GM23338 (cell line): ENCODE data around the gene LRP1B. TPM values are rescaled to one million over a fixed set of nuclear protein-coding genes. Genes with fewer than 3 reads are reported as not detected.

Source experiments
- ATAC-seq: fragments of 200-7000 bp; cut with Tn5 transposase; 3 replicates; pipeline ENCODE4 v1.9.1; 2020
- DNase-seq: peaks from one replicate; pipeline ENCODE4 v3.0.0-alpha.2; 2015; ENCODE audit warnings: low spot score
- H2AFZ ChIP-seq: fragments of 200-600 bp; sonication (generic); 2 replicates; pipeline ENCODE4 v1.8.0; 2016; ENCODE audit warnings: antibody characterized with exemption, mild to moderate bottlenecking, moderate library complexity
- H3F3A ChIP-seq: fragments of 200-600 bp; sonication (generic); replicated peaks from 2 replicates; pipeline ENCODE4 v1.8.0; 2017; ENCODE audit warnings: antibody characterized with exemption, mixed run types, low read depth
- H3K27ac ChIP-seq: fragments of 200-600 bp; sonication (generic); 2 replicates; pipeline ENCODE4 v1.6.1; 2016; ENCODE audit warnings: low read depth
- H3K27me3 ChIP-seq: fragments of 200-600 bp; sonication (generic); 2 replicates; pipeline ENCODE4 v1.8.0; 2016; ENCODE audit warnings: mild to moderate bottlenecking, mixed run types, moderate library complexity; ENCODE audit not compliant: insufficient read depth
- H3K36me3 ChIP-seq: fragments of 200-600 bp; sonication (generic); 2 replicates; pipeline ENCODE4 v1.8.0; 2016; ENCODE audit warnings: mild to moderate bottlenecking; ENCODE audit not compliant: insufficient read depth
- H3K4me1 ChIP-seq: fragments of 200-600 bp; sonication (generic); 2 replicates; pipeline ENCODE4 v1.8.0; 2016; ENCODE audit warnings: mild to moderate bottlenecking, moderate library complexity; ENCODE audit not compliant: insufficient read depth
- H3K4me2 ChIP-seq: fragments of 200-600 bp; sonication (generic); 2 replicates; pipeline ENCODE4 v1.7.1; 2017; ENCODE audit warnings: mixed run types
- H3K4me3 ChIP-seq: fragments of 200-600 bp; sonication (generic); 2 replicates; pipeline ENCODE4 v1.6.1; 2016; ENCODE audit warnings: mixed run types
- H3K79me2 ChIP-seq: fragments of 200-600 bp; sonication (generic); replicated peaks from 2 replicates; pipeline ENCODE4 v1.8.0; 2017; ENCODE audit warnings: mild to moderate bottlenecking; ENCODE audit not compliant: insufficient read depth
- H3K9me2 ChIP-seq: fragments of 200-600 bp; sonication (generic); 2 replicates; pipeline ENCODE4 v1.8.0; 2017; ENCODE audit not compliant: insufficient read depth
- H4K20me1 ChIP-seq: fragments of 200-600 bp; sonication (generic); replicated peaks from 2 replicates; pipeline ENCODE4 v1.8.0; 2017; ENCODE audit warnings: mild to moderate bottlenecking; ENCODE audit not compliant: insufficient read depth
- H3K27ac Mint-ChIP-seq: 2 replicates; pipeline ENCODE4 v1.8.0; 2020; ENCODE audit warnings: inconsistent platforms, mild to moderate bottlenecking, moderate library complexity, mixed read lengths
- H3K27me3 Mint-ChIP-seq: 3 replicates; pipeline ENCODE4 v1.8.0; 2022; ENCODE audit warnings: low read depth, mild to moderate bottlenecking, moderate library complexity, mixed read lengths, inconsistent platforms; ENCODE audit not compliant: insufficient read depth, poor library complexity
- H3K36me3 Mint-ChIP-seq: 3 replicates; pipeline ENCODE4 v1.8.0; 2021; ENCODE audit warnings: low read depth, mild to moderate bottlenecking, inconsistent platforms, moderate library complexity, mixed read lengths
- H3K4me1 Mint-ChIP-seq: 3 replicates; pipeline ENCODE4 v1.8.0; 2020; ENCODE audit warnings: mild to moderate bottlenecking, inconsistent platforms, mixed read lengths
- H3K4me3 Mint-ChIP-seq: 3 replicates; pipeline ENCODE4 v1.8.0; 2021; ENCODE audit warnings: moderate library complexity, mild to moderate bottlenecking, inconsistent platforms, mixed read lengths
- H3K9me3 Mint-ChIP-seq: 3 replicates; pipeline ENCODE4 v1.8.0; 2020; ENCODE audit warnings: moderate library complexity, mild to moderate bottlenecking, inconsistent platforms, mixed read lengths
- CREB1 ChIP-seq: fragments of 250-450 bp; sonication (Bioruptor Pico); IDR thresholded peaks from 2 replicates; pipeline ENCODE4 v1.5.0; 2020; ENCODE audit warnings: low read depth, mild to moderate bottlenecking, moderate library complexity
- EZH2 ChIP-seq: fragments of 200-600 bp; sonication (generic); IDR thresholded peaks from one replicate; pipeline ENCODE4 v1.8.0; 2017; ENCODE audit warnings: antibody characterized with exemption, mild to moderate bottlenecking, low read depth; ENCODE audit not compliant: unreplicated experiment
- EZH2phosphoT487 ChIP-seq: fragments of 200-600 bp; sonication (generic); IDR thresholded peaks from one replicate; pipeline ENCODE4 v1.8.1; 2018; ENCODE audit warnings: antibody characterized with exemption; ENCODE audit not compliant: unreplicated experiment
- NANOG ChIP-seq: IDR thresholded peaks from 2 replicates; pipeline ENCODE4 v1.6.1; 2016; ENCODE audit warnings: antibody characterized with exemption, borderline replicate concordance
- STAT1 ChIP-seq: IDR thresholded peaks from one replicate; pipeline ENCODE4 v1.6.1; 2016; ENCODE audit warnings: antibody characterized with exemption; ENCODE audit not compliant: unreplicated experiment
- ZNF114 ChIP-seq: fragments of 250-450 bp; sonication (Bioruptor Pico); IDR thresholded peaks from 2 replicates; pipeline ENCODE4 v1.5.0; 2020; ENCODE audit warnings: mild to moderate bottlenecking, moderate library complexity
- ZNF331 ChIP-seq: fragments of 250-450 bp; sonication (Bioruptor Pico); IDR thresholded peaks from 2 replicates; pipeline ENCODE4 v1.5.0; 2020; ENCODE audit warnings: low read depth, mild to moderate bottlenecking, moderate library complexity
- polyA plus RNA-seq: library from polyadenylated mRNA; unstranded; fragments of >200 nt; fragmentation: Nextera tagmentation; extraction: Ambion mirVana; gene quantifications from 2 replicates; pipeline ENCODE4 v1.2.1, GENCODE V29; 2016
- total RNA-seq: library from RNA; depleted of rRNA; stranded (reverse); fragments of >200 nt; shearing (Covaris generic); gene quantifications from 2 replicates; pipeline ENCODE4 v1.2.3, GENCODE V29; 2014
- TF ChIP-seq, protein P1 (sequence below): IDR thresholded peaks from one replicate; pipeline ENCODE4 v1.6.1; 2018; ENCODE audit warnings: antibody characterized with exemption; ENCODE audit not compliant: unreplicated experiment
- TF ChIP-seq, protein P2 (sequence below): fragments of 250-450 bp; sonication (Bioruptor Pico); IDR thresholded peaks from 2 replicates; pipeline ENCODE4 v1.5.0; 2020; ENCODE audit warnings: mild to moderate bottlenecking, moderate library complexity

Gene LRP1B
- total and polyA plus RNA-seq, 2 experiments from 2014 or later: 0.15 to 0.97 TPM

DNA sequence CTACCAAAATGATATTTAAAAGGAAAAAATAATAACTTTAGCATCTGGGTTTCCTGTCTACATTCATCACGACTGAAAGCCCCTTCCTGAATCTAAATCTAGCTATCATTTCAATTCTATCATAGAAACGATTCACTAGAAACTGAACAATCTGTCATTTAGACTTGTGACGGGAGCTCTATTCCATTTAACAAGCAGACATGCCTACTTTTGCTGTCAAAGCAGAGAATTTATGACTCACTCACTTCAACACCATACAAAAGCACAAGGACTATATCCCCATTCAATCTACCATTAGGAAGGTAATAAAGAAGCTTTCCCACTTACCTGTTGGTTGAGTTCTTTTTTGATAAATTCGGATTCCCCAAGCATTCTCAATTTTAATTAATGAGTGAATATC is 1072.3 kb downstream of the LRP1B start:
- Histone ChIP-seq H3K79me2 (no peaks in the 10 kb centered on the region), H3K4me2 (no peak overlapping the region), H4K20me1 (no peaks in the 10 kb centered on the region), H3K36me3 (no peaks in the 10 kb centered on the region), H3K4me1 (peaks cover 17% of the 10 kb centered on the region), H3K27ac (no peak overlapping the region), H3K9me2 (0 out of 2 replicates have a peak, but pooled peaks cover 6% of the 10 kb centered on the region), H3F3A (no peaks in the 10 kb centered on the region), H3K27me3 (no peaks in the 10 kb centered on the region), H2AFZ (no peak overlapping the region), H3K4me3 (no peak overlapping the region)
- H3K36me3 Mint-ChIP-seq: no peaks in the 10 kb centered on the region
- ATAC-seq (no peak), DNase-seq (no peak)
- no peaks in the 10 kb centered on the region for H3K27me3 Mint-ChIP-seq
- no peaks in the 10 kb centered on the region for H3K9me3 Mint-ChIP-seq
- TF ChIP-seq STAT1: no peak
- TF ChIP-seq, protein P1, sequence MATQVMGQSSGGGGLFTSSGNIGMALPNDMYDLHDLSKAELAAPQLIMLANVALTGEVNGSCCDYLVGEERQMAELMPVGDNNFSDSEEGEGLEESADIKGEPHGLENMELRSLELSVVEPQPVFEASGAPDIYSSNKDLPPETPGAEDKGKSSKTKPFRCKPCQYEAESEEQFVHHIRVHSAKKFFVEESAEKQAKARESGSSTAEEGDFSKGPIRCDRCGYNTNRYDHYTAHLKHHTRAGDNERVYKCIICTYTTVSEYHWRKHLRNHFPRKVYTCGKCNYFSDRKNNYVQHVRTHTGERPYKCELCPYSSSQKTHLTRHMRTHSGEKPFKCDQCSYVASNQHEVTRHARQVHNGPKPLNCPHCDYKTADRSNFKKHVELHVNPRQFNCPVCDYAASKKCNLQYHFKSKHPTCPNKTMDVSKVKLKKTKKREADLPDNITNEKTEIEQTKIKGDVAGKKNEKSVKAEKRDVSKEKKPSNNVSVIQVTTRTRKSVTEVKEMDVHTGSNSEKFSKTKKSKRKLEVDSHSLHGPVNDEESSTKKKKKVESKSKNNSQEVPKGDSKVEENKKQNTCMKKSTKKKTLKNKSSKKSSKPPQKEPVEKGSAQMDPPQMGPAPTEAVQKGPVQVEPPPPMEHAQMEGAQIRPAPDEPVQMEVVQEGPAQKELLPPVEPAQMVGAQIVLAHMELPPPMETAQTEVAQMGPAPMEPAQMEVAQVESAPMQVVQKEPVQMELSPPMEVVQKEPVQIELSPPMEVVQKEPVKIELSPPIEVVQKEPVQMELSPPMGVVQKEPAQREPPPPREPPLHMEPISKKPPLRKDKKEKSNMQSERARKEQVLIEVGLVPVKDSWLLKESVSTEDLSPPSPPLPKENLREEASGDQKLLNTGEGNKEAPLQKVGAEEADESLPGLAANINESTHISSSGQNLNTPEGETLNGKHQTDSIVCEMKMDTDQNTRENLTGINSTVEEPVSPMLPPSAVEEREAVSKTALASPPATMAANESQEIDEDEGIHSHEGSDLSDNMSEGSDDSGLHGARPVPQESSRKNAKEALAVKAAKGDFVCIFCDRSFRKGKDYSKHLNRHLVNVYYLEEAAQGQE: no peak
- TF ChIP-seq ZNF114: no peak
- TF ChIP-seq, protein P2, sequence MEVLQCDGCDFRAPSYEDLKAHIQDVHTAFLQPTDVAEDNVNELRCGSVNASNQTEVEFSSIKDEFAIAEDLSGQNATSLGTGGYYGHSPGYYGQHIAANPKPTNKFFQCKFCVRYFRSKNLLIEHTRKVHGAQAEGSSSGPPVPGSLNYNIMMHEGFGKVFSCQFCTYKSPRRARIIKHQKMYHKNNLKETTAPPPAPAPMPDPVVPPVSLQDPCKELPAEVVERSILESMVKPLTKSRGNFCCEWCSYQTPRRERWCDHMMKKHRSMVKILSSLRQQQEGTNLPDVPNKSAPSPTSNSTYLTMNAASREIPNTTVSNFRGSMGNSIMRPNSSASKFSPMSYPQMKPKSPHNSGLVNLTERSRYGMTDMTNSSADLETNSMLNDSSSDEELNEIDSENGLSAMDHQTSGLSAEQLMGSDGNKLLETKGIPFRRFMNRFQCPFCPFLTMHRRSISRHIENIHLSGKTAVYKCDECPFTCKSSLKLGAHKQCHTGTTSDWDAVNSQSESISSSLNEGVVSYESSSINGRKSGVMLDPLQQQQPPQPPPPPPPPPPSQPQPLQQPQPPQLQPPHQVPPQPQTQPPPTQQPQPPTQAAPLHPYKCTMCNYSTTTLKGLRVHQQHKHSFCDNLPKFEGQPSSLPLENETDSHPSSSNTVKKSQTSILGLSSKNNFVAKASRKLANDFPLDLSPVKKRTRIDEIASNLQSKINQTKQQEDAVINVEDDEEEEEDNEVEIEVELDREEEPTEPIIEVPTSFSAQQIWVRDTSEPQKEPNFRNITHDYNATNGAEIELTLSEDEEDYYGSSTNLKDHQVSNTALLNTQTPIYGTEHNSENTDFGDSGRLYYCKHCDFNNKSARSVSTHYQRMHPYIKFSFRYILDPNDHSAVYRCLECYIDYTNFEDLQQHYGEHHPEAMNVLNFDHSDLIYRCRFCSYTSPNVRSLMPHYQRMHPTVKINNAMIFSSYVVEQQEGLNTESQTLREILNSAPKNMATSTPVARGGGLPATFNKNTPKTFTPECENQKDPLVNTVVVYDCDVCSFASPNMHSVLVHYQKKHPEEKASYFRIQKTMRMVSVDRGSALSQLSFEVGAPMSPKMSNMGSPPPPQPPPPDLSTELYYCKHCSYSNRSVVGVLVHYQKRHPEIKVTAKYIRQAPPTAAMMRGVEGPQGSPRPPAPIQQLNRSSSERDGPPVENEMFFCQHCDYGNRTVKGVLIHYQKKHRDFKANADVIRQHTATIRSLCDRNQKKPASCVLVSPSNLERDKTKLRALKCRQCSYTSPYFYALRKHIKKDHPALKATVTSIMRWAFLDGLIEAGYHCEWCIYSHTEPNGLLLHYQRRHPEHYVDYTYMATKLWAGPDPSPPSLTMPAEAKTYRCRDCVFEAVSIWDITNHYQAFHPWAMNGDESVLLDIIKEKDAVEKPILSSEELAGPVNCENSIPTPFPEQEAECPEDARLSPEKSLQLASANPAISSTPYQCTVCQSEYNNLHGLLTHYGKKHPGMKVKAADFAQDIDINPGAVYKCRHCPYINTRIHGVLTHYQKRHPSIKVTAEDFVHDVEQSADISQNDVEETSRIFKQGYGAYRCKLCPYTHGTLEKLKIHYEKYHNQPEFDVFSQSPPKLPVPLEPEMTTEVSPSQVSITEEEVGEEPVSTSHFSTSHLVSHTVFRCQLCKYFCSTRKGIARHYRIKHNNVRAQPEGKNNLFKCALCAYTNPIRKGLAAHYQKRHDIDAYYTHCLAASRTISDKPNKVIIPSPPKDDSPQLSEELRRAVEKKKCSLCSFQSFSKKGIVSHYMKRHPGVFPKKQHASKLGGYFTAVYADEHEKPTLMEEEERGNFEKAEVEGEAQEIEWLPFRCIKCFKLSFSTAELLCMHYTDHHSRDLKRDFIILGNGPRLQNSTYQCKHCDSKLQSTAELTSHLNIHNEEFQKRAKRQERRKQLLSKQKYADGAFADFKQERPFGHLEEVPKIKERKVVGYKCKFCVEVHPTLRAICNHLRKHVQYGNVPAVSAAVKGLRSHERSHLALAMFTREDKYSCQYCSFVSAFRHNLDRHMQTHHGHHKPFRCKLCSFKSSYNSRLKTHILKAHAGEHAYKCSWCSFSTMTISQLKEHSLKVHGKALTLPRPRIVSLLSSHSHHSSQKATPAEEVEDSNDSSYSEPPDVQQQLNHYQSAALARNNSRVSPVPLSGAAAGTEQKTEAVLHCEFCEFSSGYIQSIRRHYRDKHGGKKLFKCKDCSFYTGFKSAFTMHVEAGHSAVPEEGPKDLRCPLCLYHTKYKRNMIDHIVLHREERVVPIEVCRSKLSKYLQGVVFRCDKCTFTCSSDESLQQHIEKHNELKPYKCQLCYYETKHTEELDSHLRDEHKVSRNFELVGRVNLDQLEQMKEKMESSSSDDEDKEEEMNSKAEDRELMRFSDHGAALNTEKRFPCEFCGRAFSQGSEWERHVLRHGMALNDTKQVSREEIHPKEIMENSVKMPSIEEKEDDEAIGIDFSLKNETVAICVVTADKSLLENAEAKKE: no peak
- no peak for TF ChIP-seq EZH2
- TF ChIP-seq CREB1 (CRISPR knock-in tag): no peak
- no peak for TF ChIP-seq NANOG
- TF ChIP-seq EZH2phosphoT487: no peak
- no peak for TF ChIP-seq ZNF331 (CRISPR knock-in tag)
- H3K27ac Mint-ChIP-seq: no peak overlapping the region
- peaks cover 7% of the 10 kb centered on the region for H3K4me1 Mint-ChIP-seq
- H3K4me3 Mint-ChIP-seq: no peak overlapping the region
